ENCODE measurements around the gene SLC22A23.

SLC22A23 gene

DNA sequence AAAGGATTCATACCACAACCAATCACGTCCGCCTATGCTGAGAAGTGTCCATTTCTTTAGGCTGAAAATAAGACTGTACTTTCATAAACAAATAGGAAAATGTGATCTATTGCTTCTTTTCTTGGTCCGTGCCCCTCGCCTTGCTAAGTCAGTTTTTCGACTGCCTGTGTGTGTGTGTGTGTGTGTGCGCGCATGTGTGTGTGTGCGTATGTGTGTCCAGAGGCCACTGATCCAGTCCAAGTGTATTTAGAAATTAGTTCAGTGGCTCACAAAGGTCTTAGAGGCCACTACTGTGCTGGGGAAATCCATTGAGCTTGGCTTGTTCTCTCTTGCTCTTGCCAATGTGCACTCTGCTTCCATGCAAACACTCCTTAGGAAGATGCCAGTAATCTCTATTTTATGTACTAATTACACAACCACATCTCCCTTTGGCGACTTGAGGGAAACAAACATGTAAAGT, 50.5 kb downstream of the SLC22A23 start:
- H3K4me3 ChIP-seq (ENCODE audit: low read depth, low read length): no peak overlapping the region
- no peak for TF ChIP-seq CTCF (IDR thresholded peaks at IDR 0.05; ENCODE audit: control insufficient read depth, extremely low read depth, insufficient read depth)
- DNase-seq (ENCODE audit: low read depth): peak; percentile 68

DNA sequence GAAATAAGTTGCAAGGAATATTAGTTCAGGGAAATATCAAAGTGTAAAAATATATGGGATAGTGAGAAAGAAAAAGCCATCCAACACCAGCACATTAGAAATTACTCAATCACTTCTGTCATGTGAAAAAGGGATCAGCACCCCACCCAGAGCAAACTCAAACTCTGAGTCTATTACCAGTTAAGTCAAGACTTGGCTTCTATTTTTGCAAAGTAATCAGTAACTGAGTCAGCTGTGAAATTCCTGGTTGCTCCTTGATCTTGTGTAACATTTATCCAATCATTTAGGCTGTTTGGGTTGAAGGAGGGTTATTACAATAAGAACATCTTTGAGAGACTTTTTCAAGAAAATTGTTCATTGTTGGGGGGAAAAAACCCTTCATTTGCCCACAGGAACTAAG, 51.2 kb downstream of the SLC22A23 start:
- TF ChIP-seq CTCF (IDR thresholded peaks at IDR 0.05; ENCODE audit: control insufficient read depth, extremely low read depth, insufficient read depth): no peak
- H3K4me3 ChIP-seq (ENCODE audit: low read depth, low read length): no peak overlapping the region
- no peak for DNase-seq (ENCODE audit: low read depth)

DNA sequence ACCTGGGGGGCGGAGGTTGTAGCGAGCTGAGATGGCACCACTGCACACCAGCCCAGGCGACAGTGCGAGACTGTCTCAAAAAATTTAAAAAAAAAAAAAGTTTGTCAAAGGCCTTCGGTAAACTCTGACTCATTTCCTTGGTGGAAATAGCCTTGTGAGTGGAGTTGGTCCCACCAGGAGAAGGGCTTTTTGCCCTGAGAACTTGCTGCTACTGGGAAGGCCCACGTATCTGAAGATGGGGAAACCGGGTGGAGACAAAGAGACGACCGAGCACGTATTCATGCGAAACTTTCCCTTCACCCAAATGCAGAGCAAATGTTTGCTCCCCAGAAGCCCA, 51.7 kb downstream of the SLC22A23 start:
- TF ChIP-seq CTCF (IDR thresholded peaks at IDR 0.05; ENCODE audit: control insufficient read depth, extremely low read depth, insufficient read depth): no peak
- no peak overlapping the region for H3K4me3 ChIP-seq (ENCODE audit: low read depth, low read length)
- DNase-seq (ENCODE audit: low read depth): no peak

GRCh38 chr6:3403238-3404173, 53.3 kb downstream of the SLC22A23 start:
- peak; percentile 92 for DNase-seq (ENCODE audit: low read depth)
- TF ChIP-seq CTCF (IDR thresholded peaks at IDR 0.05; ENCODE audit: control insufficient read depth, extremely low read depth, insufficient read depth): no peak
- H3K4me3 ChIP-seq (ENCODE audit: low read depth, low read length): no peak overlapping the region

GRCh38 chr6:3402310-3403237, 54.3 kb downstream of the SLC22A23 start:
- TF ChIP-seq CTCF (IDR thresholded peaks at IDR 0.05; ENCODE audit: control insufficient read depth, extremely low read depth, insufficient read depth): no peak
- no peak for DNase-seq (ENCODE audit: low read depth)
- no peak overlapping the region for H3K4me3 ChIP-seq (ENCODE audit: low read depth, low read length)

DNA sequence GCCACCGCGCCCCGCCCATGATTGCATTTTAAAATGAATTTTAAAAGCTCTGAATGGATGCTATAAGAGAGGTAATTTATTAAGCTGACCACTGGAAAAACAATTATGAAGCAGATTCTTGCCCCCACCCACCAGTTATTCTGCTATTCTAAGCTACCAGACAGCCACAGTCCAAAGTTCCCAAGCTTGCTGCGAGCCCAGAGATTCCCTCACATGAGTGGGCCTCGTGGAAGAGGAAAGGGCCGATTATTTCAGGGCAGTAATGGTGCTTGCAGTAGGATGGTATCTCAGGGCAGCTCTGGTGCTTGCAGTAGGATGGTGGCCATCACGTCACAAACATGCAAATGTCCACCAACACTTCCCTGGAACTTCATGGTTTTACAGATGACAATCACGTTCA, 56.7 kb downstream of the SLC22A23 start:
- no peak for TF ChIP-seq CTCF (IDR thresholded peaks at IDR 0.05; ENCODE audit: control insufficient read depth, extremely low read depth, insufficient read depth)
- no peak for DNase-seq (ENCODE audit: low read depth)
- no peak overlapping the region for H3K4me3 ChIP-seq (ENCODE audit: low read depth, low read length)
